ENCODE results near the gene PTPDC1.

PTPDC1 gene

DNA sequence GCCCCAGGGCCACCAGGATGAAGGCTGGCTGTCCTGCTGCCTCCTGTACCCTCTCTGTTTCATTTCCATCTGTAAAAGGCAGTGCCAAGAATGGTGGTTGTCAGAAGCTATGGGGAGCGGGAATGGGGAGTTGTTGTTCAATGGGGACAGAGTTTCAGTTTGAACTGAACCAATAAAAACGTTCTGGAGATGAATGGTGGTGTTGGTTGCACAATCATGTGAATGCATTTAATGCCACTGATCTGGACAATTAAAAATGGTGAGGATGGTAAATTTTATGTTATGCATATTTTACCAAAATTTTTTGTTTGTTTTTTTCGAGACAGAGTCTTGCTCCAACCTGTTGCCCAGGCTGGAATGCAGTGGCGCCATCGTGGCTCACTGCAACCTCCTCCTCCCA lies 58.1 kb downstream of the PTPDC1 start:
- DNase-seq, result no peak

DNA sequence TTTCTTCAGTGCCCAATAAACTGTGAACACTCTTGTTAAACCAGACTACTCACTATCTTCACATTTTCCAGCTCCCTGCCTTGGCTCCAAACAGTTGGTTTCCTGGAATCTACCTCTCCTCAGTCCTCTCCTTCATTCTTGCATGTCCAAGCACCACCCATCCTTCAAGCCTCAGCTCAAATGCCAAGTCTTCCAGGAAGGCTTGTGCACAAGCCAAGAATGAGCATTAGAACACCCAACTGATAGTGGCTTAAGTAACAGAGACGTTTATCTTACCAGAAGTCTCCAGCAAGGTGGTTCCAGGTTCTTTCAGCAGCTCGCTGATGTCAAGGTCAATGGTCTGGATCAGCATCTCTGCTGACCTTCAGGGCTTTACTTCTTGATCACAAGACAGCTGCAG lies 60.1 kb downstream of the PTPDC1 start:
- no peak for DNase-seq

DNA sequence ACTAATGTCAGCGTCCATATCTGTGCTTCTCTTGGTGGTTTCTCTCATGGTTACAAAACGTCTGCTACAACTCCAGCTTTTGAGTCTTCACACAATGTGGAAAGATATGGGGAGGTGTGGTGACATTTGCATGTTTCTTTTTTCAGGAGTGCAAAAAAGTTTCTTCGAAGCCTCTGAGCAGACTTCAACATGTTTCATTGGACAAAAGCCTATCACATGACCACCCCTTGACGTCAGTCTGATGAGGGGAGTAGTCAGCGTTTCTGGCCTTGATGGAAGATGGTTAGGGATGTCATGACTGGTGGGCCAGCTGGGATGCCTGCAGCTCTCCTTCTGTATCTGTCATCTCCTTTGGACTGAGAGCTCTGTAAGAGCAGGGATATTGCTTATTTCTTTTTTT lies 61.4 kb downstream of the PTPDC1 start:
- no peak for DNase-seq

DNA sequence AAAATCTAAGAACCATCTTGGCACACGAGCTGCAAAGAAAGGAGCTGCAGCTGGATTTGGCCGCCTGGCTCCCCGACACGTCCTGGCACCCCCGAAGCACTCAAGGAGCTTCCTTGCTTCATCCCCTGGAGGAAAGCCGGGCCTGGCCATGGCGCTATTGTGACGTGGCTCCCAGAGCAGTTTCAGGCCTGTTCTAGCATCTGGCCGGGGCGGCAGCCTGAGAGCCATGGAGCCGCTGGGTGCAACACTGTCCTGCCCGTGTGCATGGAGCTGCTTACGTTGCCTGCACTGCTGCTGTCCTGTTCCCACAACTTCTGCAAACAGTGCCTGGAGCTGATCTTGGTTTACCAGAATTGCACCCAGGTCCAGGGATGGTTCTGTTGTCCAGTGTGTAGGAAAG lies 63.5 kb downstream of the PTPDC1 start:
- no peak for DNase-seq

DNA sequence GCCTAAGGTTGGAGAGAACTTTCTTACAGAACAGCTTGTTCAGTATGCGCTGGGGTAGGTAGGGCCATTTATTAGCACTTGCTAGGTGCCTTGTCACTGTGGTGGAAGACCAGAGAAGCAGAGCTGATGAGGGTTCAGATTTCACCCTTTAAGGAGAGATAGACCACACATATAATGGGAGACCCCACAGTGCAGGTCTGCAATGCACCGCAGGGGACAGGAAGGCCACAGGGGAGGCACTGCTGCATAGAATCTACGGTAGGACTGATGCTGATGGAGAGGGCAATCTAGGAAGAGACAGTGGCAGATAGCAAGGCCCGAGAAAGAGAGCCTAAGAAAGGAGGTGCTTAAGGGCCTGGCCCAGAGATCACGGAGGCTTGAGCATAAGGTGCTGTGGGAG lies 64.2 kb downstream of the PTPDC1 start:
- DNase-seq, result no peak

DNA sequence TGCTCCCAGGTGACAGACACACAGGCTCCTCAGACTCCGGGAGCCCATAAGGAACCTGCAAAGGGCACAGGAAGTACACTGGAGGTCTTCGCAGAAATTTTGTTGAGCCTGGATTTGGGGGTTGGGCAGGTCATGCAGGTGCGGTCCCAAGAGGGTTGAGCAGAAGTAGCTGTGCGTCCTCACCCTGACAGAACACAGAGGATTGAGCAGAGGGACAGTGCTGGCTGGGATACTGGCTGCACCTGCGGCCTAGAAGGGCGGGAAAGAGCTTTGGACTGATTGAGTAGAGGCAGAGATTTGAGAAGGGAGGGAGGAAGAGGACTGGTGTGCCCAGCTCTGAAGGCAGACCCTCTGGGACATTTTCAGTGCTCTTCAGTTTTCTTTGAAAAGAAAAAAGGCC lies 65.4 kb downstream of the PTPDC1 start:
- no peak for DNase-seq

DNA sequence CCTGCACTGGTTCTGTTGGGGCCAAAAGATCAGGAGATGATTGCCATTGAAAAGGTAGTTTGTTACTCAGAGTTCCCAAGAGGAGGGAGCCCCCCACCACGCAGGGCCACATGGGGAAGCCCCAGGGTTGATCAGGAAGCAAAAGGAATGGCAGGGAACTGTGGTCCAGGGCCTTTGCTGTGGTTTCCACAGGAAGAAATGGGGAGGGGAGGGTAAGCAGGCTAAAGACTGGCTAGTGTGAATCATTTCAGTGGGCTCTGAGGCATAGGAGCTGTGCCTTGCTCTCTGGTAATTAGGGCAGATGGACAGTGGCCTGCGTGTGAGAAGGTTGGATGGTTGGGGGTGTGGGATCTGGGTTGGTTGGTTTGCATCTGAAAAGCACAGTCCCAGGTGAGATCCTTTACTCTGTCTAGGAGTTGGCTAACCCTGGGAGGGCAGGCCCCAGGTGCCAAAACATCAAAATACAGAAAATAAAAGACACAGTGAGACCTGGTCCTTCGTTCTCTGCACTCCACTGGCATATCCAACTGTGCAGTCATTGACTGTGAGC lies 66.1 kb downstream of the PTPDC1 start:
- DNase-seq, result no peak

DNA sequence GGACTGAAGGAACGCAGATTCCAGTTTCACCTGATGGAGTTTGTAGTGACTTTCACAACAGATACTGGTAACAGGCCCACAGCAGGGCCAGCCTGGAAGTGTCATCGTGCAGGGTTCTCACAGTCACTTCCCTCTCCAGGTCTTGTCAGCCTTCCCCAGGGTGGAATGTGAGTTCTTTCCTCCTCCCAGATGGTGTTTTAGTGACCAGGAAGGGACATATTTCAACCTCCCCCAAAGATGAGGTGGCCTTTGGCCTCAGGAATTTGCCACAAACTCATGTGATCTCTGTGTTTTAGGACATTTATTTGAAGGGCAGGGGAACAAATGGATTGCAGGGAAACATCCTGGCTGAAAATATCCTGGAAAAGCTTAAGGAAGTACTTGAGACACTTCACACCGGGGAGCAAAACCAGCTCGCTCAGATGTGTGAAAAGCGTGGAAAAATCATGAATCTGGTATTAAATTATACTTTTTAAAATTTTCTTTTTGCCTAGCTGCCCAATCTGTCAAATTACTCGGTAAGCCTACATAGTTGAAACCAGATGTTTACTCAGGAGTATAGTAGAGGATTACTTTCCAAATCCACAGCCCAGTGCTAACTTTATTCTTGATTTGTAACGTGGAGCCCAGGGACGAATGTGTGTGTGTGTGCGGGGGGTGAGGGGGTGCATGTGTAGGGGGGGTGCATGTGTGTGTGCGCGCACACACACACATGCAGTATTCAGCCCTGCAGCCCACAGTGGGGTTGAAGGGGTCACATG lies 66.8 kb downstream of the PTPDC1 start:
- no peak for DNase-seq

DNA sequence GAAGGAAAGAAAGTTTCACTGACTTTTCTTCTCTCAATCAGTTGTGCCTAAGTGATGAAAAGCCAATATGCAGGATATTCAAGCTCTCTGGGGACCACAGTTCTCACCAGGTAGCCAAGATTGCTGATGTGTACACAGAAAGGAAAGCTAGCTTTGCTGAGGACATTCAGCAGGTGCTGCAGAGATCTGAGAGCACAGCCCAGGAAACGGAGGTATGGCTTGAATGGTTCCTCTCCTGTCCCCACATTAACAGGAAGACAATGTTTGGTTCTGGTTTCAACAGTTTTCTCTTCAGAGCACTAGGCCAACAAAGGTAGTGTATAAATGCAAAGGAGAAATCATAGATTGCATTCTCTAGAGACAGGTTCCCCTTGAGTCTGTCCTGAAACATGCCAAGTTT lies 69.6 kb downstream of the PTPDC1 start:
- no peak for DNase-seq

DNA sequence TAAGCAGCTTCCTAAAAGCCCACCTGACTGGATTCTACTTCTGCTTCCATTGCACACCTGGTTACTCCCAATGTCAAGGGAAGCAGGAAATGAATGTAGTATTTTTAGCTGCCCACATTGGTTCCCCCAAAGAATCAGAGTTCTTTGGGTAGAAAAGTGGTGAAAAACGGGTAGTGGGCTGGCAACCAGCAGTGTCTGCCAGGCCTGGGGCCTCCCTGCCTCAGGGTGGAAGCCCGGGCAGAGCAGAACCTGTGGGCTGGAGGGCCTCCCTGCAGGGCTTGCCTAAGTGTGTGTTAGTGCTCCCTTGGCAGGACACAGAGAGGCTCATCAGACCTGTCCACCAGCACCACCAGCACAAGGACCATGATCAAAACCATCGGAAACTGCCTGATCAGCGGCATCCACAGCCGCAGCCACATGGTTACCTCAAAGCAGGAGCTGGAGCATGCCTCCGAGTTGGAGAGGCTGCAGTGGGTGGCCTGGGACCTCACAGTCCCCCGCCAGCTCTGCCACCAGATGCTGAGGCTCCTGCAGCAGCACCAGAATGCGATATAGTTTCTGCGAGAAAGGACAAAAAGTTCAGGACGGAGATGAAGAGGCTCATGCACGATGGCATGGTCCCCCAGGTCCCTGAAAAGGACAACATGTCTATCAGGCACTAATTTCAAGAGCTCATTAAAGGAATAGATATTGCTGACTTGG lies 72.2 kb downstream of the PTPDC1 start:
- DNase-seq, result no peak

DNA sequence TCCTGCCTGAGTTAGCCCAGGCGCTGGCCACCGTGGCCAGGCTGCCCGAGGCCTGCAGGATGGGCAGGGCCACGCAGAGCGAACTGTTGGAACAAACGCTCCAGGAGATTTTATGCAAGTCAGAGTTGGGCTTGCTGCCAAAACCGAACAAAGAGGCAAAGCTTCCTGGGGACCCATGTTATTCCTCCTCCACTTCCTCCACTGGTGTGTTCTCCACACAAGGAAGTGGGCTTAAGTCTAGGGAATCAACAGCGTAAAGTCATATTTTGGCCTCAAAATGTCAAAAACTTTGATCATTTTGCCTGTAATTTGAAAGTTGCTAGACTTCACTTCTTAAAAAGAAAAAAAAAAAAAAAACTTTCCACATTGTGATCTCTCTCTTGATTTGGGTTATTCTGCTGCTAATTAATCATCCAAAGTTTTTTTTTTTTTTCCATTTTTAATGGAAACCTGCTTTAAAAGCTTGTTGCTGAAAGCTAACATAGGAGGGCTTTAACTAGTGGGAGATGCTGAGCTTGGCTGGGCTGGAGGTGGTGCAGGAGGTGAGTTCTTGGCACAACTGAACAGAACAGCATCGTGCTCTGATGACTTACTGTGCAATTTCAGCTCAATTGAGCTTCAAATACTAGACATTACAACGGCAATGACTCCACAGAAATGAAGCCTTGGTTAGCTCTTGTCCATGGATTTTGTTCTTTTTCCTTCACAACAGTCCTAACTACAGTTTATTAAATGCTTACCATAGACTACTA lies 73.0 kb downstream of the PTPDC1 start:
- DNase-seq, result no peak

Measured in activated T-cell treated with anti-CD3 and anti-CD28 coated beads, Interleukin-2, amount 50 U/mL, for 1 hour (primary cell).